Suprapubic skin (tissue), 4 donors: Measurements from ENCODE around the gene XKR8. TPM values are rescaled to one million over a fixed set of nuclear protein-coding genes. Genes with fewer than 3 reads are reported as not detected.

Experiments used
- DNase-seq, 2 donors: peaks; one replicate each; pipeline ENCODE4 v3.0.0-alpha.2; 2019; ENCODE audit warnings: low spot score in 2 of 2
- H3K27ac ChIP-seq: fragments of 200-600 bp; sonication (generic); one replicate; pipeline ENCODE4 v1.5.1; 2019
- H3K27me3 ChIP-seq: fragments of 200-600 bp; sonication (generic); one replicate; pipeline ENCODE4 v1.5.1; 2019
- H3K36me3 ChIP-seq: fragments of 200-600 bp; sonication (generic); one replicate; pipeline ENCODE4 v1.5.1; 2019
- H3K4me1 ChIP-seq: fragments of 200-600 bp; sonication (generic); one replicate; pipeline ENCODE4 v1.5.1; 2019
- H3K4me3 ChIP-seq: fragments of 200-600 bp; sonication (generic); one replicate; pipeline ENCODE4 v1.5.1; 2019; ENCODE audit warnings: mild to moderate bottlenecking
- H3K9me3 ChIP-seq: fragments of 200-600 bp; sonication (generic); one replicate; pipeline ENCODE4 v1.5.1; 2019
- CTCF ChIP-seq, 2 donors: fragments of 200-600 bp in 1 of 2; fragments of 450-650 bp in 1 of 2; sonication (generic) in 1 of 2; IDR thresholded peaks; one replicate each; pipeline ENCODE4 v1.5.1; 2016 to 2019; ENCODE audit warnings: antibody characterized with exemption in 2 of 2, mild to moderate bottlenecking in 1 of 2, moderate library complexity in 1 of 2
- WGBS: methylation state at CpG from one replicate; pipeline ENCODE4 v1.1.5; 2018; 5-methylcytosine and 5-hydroxymethylcytosine counted together
- total RNA-seq, 4 donors: library from RNA; depleted of rRNA; stranded (reverse); fragments of >200 nt; gene quantifications; one replicate each; pipeline ENCODE4 v1.1.0, GENCODE V29; 2016

The XKR8 gene
- total RNA-seq, 4 donors from 2014 or later = 6.1 to 7.7 (median 6.3) TPM

- Histone ChIP-seq H3K9me3 (no peaks in the 10 kb centered on the region), H3K4me3 (no peak overlapping the region), H3K36me3 (peaks cover 49% of the 10 kb centered on the region), H3K27me3 (no peaks in the 10 kb centered on the region), H3K4me1 (no peaks in the 10 kb centered on the region), H3K27ac (no peak overlapping the region)
- no peak for DNase-seq
- TF ChIP-seq CTCF (IDR thresholded peaks at IDR 0.05) = no peak
- 88% methylated on average over 1 of the region's 1 CpG for WGBS
Observed at GRCh38 chr1:28010969-28011368, 51.2 kb downstream of the XKR8 start.

Other genes with a start within 250 kb of the XKR8 start
- 10 to 100 TPM; 17.6 to 28.8 (median 20.8) TPM for gene FAM76A, start 234.0 kb upstream of the XKR8 start, total RNA-seq
- gene STX12, start 186.8 kb upstream of the XKR8 start, total RNA-seq = 10 to 100 TPM; 54.8 to 81.5 (median 72.4) TPM
- gene PPP1R8, start 129.2 kb upstream of the XKR8 start, total RNA-seq = 10 to 100 TPM; 32.5 to 43.5 (median 35.2) TPM
- gene THEMIS2, start 87.4 kb upstream of the XKR8 start, total RNA-seq = 10 to 100 TPM in 1 of 4 donors, 1 to 10 TPM in 3; 5.6 to 12.0 (median 7.9) TPM
- 10 to 100 TPM; 18.9 to 42.1 (median 22.2) TPM for gene RPA2, start 45.4 kb upstream of the XKR8 start, total RNA-seq
- 1 to 10 TPM in 3 of 4 donors, under 1 TPM in 1; 0.48 to 3.2 (median 1.7) TPM for gene SMPDL3B, start 25.0 kb upstream of the XKR8 start, total RNA-seq
- 10 to 100 TPM; 15.4 to 20.3 (median 17.2) TPM for gene EYA3, start 128.6 kb downstream of the XKR8 start, total RNA-seq
- gene PTAFR, start 216.7 kb downstream of the XKR8 start, total RNA-seq = 1 to 10 TPM; 3.3 to 6.8 (median 5.5) TPM